ENCODE data around the gene ATG9B. TPM values are rescaled to one million over a fixed set of nuclear protein-coding genes. Genes with fewer than 3 reads are reported as not detected.

Gene ATG9B
- total and polyA plus RNA-seq, 2 donors (not counting 1 experiment from before 2014, with no cell fraction given), result 5.1 to 7.2 TPM

- no peak for ATAC-seq (ENCODE audit: low read depth)
- WGBS (ENCODE audit: insufficient coverage), result 66% methylated on average over 6 of the region's 7 CpGs
- no peak for TF ChIP-seq EZH2 (IDR thresholded peaks at IDR 0.05; ENCODE audit: borderline replicate concordance, insufficient read depth, low read depth, low read length, poor library complexity, severe bottlenecking)
- TF ChIP-seq CTCF (IDR thresholded peaks at IDR 0.05), result no peak
Observed at GRCh38 chr7:150979713-150980390, 44.4 kb downstream of the ATG9B start.

More at GRCh38 chr7:150979713-150980390, 44.4 kb downstream of the ATG9B start:
- DNase-seq, result no peak
- ChIA-PET POLR2A (no interaction called here), CTCF (interaction anchor here (0.9 to 1.8 kb wide), 3 partner anchors 17 to 39 kb away, joined by 3 to 7 read pairs (median 5); no protein-coding TSS in a partner anchor)
- Mint-ChIP-seq H3K27ac (peak overlapping the region; percentile 41), H3K27me3 (peaks cover 51% of the 10 kb centered on the region), H3K9me3 (ENCODE audit: insufficient read depth) (no peaks in the 10 kb centered on the region), H3K4me3 (peak overlapping the region; percentile 29), H3K4me1 (peaks cover 25% of the 10 kb centered on the region)
- H3K4me2 ChIP-seq (replicated peaks; ENCODE audit: low read depth, low read length, poor library complexity, severe bottlenecking), result no peak overlapping the region
- no peak overlapping the region for H2AFZ ChIP-seq (ENCODE audit: insufficient read depth, low read depth, low read length, poor library complexity, severe bottlenecking)
- H3K4me3 ChIP-seq (ENCODE audit: control extremely low read depth in 1 of 5, extremely low read depth in 1 of 5, insufficient read depth in 1 of 5, low read depth in 2 of 5, low read length in 4 of 5), result no peak overlapping the region
- no peak overlapping the region for H3K27ac ChIP-seq (ENCODE audit: low read length in 2 of 2)
- no peaks in the 10 kb centered on the region for H4K20me1 ChIP-seq (ENCODE audit: control insufficient read depth, insufficient read depth, low read length, poor library complexity, severe bottlenecking)
- peaks cover 25 to 34% of the 10 kb centered on the region in 2 donors for H3K4me1 ChIP-seq (ENCODE audit: control insufficient read depth in 2 of 2, insufficient read depth in 2 of 2, low read length in 2 of 2)
- intact Hi-C loops (cut with micrococcal nuclease), result loop anchor here (5.0 to 10.0 kb wide), 2 partner anchors 102 to 205 kb away; partner anchors contain the start of genes FASTK and TMUB1
- H3K36me3 ChIP-seq (replicated peaks in 1 of 2; ENCODE audit: control extremely low read depth in 1 of 2, control insufficient read depth in 1 of 2, extremely low read depth in 1 of 2, insufficient read depth in 2 of 2, low read length in 1 of 2), result no peaks in the 10 kb centered on the region
- peaks cover 0 to 22% (median 0%) of the 10 kb centered on the region in 3 donors for H3K9me3 ChIP-seq (ENCODE audit: control extremely low read depth in 1 of 3, control insufficient read depth in 2 of 3, insufficient read depth in 1 of 3, low read length in 2 of 3)
- H3K9ac ChIP-seq (ENCODE audit: low read length), result no peak overlapping the region
- no peaks in the 10 kb centered on the region for H3K79me2 ChIP-seq (ENCODE audit: control insufficient read depth, insufficient read depth, low read length)
- peaks cover 0 to 61% (median 35%) of the 10 kb centered on the region in 4 experiments for H3K27me3 ChIP-seq (replicated peaks in 1 of 4; ENCODE audit: control extremely low read depth in 1 of 4, control insufficient read depth in 3 of 4, insufficient read depth in 4 of 4, low read length in 3 of 4)
